Stimulated activated naive CD8-positive, alpha-beta T cell treated with anti-CD3 and anti-CD28 coated beads, Interleukin-15, amount 100 ng/mL, for 72 hours (primary cell): ENCODE results near the gene CAMTA1.
A peak's percentile ranks its signal among the peaks of the same experiment; 100 is the strongest.
"Not testable (repeated sequence)": the region's sequence is repeated elsewhere in the genome, so short reads cannot be mapped to it uniquely, and the experiment has no call there.

ENCODE experiments used
- ATAC-seq: fragments of 150-1000 bp; cut with Tn5 transposase; 2 replicates; pipeline ENCODE4 v1.10.0; 2021; ENCODE audit warnings: mild to moderate bottlenecking, moderate library complexity
- DNase-seq, 2 donors: peaks; one replicate each; pipeline ENCODE4 v3.0.0; 2021 to 2022
- H3K27ac Mint-ChIP-seq, 2 donors: one replicate each; pipeline ENCODE4 v1.8.0; 2022; ENCODE audit warnings: mild to moderate bottlenecking in 2 of 2, mixed read lengths in 2 of 2, moderate library complexity in 2 of 2
- H3K27me3 Mint-ChIP-seq: one replicate; pipeline ENCODE4 v1.8.0; 2022; ENCODE audit warnings: mixed read lengths
- H3K4me1 Mint-ChIP-seq: one replicate; pipeline ENCODE4 v1.8.0; 2022; ENCODE audit warnings: mild to moderate bottlenecking, mixed read lengths
- H3K4me3 Mint-ChIP-seq, 2 donors: one replicate each; pipeline ENCODE4 v1.8.0; 2022; ENCODE audit warnings: mild to moderate bottlenecking in 2 of 2, mixed read lengths in 2 of 2, moderate library complexity in 1 of 2
- H3K9me3 Mint-ChIP-seq, 2 donors: one replicate each; pipeline ENCODE4 v1.8.0; 2022; ENCODE audit warnings: mixed read lengths in 2 of 2

CAMTA1 gene

GRCh38 chr1:6819246-6820040, 34.2 kb downstream of the CAMTA1 start:
- DNase-seq (no peak), ATAC-seq (no peak)
- Mint-ChIP-seq H3K27me3 (no peaks in the 10 kb centered on the region), H3K27ac (no peak overlapping the region), H3K9me3 (no peaks in the 10 kb centered on the region), H3K4me1 (peaks cover 59% of the 10 kb centered on the region), H3K4me3 (no peak overlapping the region)

GRCh38 chr1:6820899-6821298, 35.6 kb downstream of the CAMTA1 start:
- ATAC-seq, result no peak
- Mint-ChIP-seq H3K4me3 (no peak overlapping the region), H3K27me3 (no peaks in the 10 kb centered on the region), H3K4me1 (peaks cover 50% of the 10 kb centered on the region), H3K9me3 (no peaks in the 10 kb centered on the region), H3K27ac (no peak overlapping the region)
- no peak for DNase-seq

- DNase-seq, result no peak
- H3K4me1 Mint-ChIP-seq, result peaks cover 37% of the 10 kb centered on the region
- H3K27me3 Mint-ChIP-seq, result no peaks in the 10 kb centered on the region
- ATAC-seq, result peak; percentile 70
- peak overlapping the region in 1 of 2 donors; percentile 11 for H3K27ac Mint-ChIP-seq
- H3K9me3 Mint-ChIP-seq, result no peaks in the 10 kb centered on the region
- no peak overlapping the region for H3K4me3 Mint-ChIP-seq
Measured at GRCh38 chr1:6822530-6823359, 37.5 kb downstream of the CAMTA1 start.

GRCh38 chr1:6823793-6824192, 38.5 kb downstream of the CAMTA1 start:
- DNase-seq, result no peak
- Mint-ChIP-seq H3K27me3 (no peaks in the 10 kb centered on the region), H3K9me3 (no peaks in the 10 kb centered on the region), H3K4me1 (peaks cover 33% of the 10 kb centered on the region), H3K4me3 (no peak overlapping the region), H3K27ac (no peak overlapping the region)
- no peak for ATAC-seq

GRCh38 chr1:6824665-6825368, 39.6 kb downstream of the CAMTA1 start:
- H3K4me1 Mint-ChIP-seq, result peaks cover 25% of the 10 kb centered on the region
- H3K27me3 Mint-ChIP-seq, result no peaks in the 10 kb centered on the region
- DNase-seq (no peak), ATAC-seq (no peak)
- H3K27ac Mint-ChIP-seq, result no peak overlapping the region
- H3K4me3 Mint-ChIP-seq, result no peak overlapping the region
- no peaks in the 10 kb centered on the region for H3K9me3 Mint-ChIP-seq

- Mint-ChIP-seq H3K9me3 (no peaks in the 10 kb centered on the region), H3K27ac (no peak overlapping the region), H3K27me3 (no peaks in the 10 kb centered on the region), H3K4me3 (no peak overlapping the region), H3K4me1 (peaks cover 15% of the 10 kb centered on the region)
- DNase-seq, result no peak
- no peak for ATAC-seq
Measured at GRCh38 chr1:6825828-6826227, 40.6 kb downstream of the CAMTA1 start.

- Mint-ChIP-seq H3K4me1 (peaks cover 12% of the 10 kb centered on the region), H3K27me3 (no peaks in the 10 kb centered on the region), H3K4me3 (no peak overlapping the region), H3K9me3 (no peaks in the 10 kb centered on the region), H3K27ac (no peak overlapping the region)
- DNase-seq (no peak), ATAC-seq (no peak)
Measured at GRCh38 chr1:6827079-6827478, 41.8 kb downstream of the CAMTA1 start.

- Mint-ChIP-seq H3K27me3 (no peaks in the 10 kb centered on the region), H3K9me3 (no peaks in the 10 kb centered on the region), H3K4me3 (no peak overlapping the region), H3K27ac (no peak overlapping the region), H3K4me1 (peaks cover 11% of the 10 kb centered on the region)
- no peak for ATAC-seq
- DNase-seq, result no peak
Measured at GRCh38 chr1:6827630-6828165, 42.4 kb downstream of the CAMTA1 start.

- H3K4me1 Mint-ChIP-seq, result peaks cover 7% of the 10 kb centered on the region
- ATAC-seq, result no peak
- H3K4me3 Mint-ChIP-seq, result no peak overlapping the region
- H3K27me3 Mint-ChIP-seq, result no peaks in the 10 kb centered on the region
- H3K27ac Mint-ChIP-seq, result no peak overlapping the region
- H3K9me3 Mint-ChIP-seq, result no peaks in the 10 kb centered on the region
- no peak for DNase-seq
Measured at GRCh38 chr1:6831366-6831765, 46.1 kb downstream of the CAMTA1 start.

GRCh38 chr1:6832006-6832405, 46.8 kb downstream of the CAMTA1 start:
- not testable (repeated sequence) for H3K4me3 Mint-ChIP-seq, H3K27me3 Mint-ChIP-seq, H3K4me1 Mint-ChIP-seq, H3K27ac Mint-ChIP-seq, H3K9me3 Mint-ChIP-seq, ATAC-seq, DNase-seq

- H3K27ac Mint-ChIP-seq, result no peak overlapping the region
- H3K4me1 Mint-ChIP-seq, result peaks cover 7% of the 10 kb centered on the region
- no peak for ATAC-seq
Measured at GRCh38 chr1:6832531-6833188, 47.4 kb downstream of the CAMTA1 start.

GRCh38 chr1:6833804-6834203, 48.5 kb downstream of the CAMTA1 start:
- H3K4me3 Mint-ChIP-seq, result no peak overlapping the region
- H3K27ac Mint-ChIP-seq, result no peak overlapping the region
- peaks cover 7% of the 10 kb centered on the region for H3K4me1 Mint-ChIP-seq
- H3K9me3 Mint-ChIP-seq, result no peaks in the 10 kb centered on the region
- no peak for DNase-seq
- H3K27me3 Mint-ChIP-seq, result no peaks in the 10 kb centered on the region
- no peak for ATAC-seq

More at GRCh38 chr1:6832531-6833188, 47.4 kb downstream of the CAMTA1 start:
- H3K4me3 Mint-ChIP-seq, result no peak overlapping the region
- no peak for DNase-seq
- no peaks in the 10 kb centered on the region for H3K27me3 Mint-ChIP-seq
- H3K9me3 Mint-ChIP-seq, result no peaks in the 10 kb centered on the region

GRCh38 chr1:6834366-6834765, 49.1 kb downstream of the CAMTA1 start:
- Mint-ChIP-seq H3K27me3 (no peaks in the 10 kb centered on the region), H3K9me3 (no peaks in the 10 kb centered on the region), H3K4me1 (peaks cover 7% of the 10 kb centered on the region), H3K4me3 (no peak overlapping the region), H3K27ac (no peak overlapping the region)
- no peak for ATAC-seq
- no peak for DNase-seq

GRCh38 chr1:6835139-6835538, 49.9 kb downstream of the CAMTA1 start:
- ATAC-seq (no peak), DNase-seq (no peak)
- no peak overlapping the region for H3K4me3 Mint-ChIP-seq
- no peak overlapping the region for H3K27ac Mint-ChIP-seq
- H3K4me1 Mint-ChIP-seq, result peaks cover 7% of the 10 kb centered on the region
- no peaks in the 10 kb centered on the region for H3K27me3 Mint-ChIP-seq
- H3K9me3 Mint-ChIP-seq, result no peaks in the 10 kb centered on the region

- no peak overlapping the region for H3K4me3 Mint-ChIP-seq
- no peak for ATAC-seq
- H3K27ac Mint-ChIP-seq, result no peak overlapping the region
- H3K4me1 Mint-ChIP-seq, result peaks cover 7% of the 10 kb centered on the region
- no peak for DNase-seq
- H3K27me3 Mint-ChIP-seq, result no peaks in the 10 kb centered on the region
- H3K9me3 Mint-ChIP-seq, result peaks cover 5 to 6% of the 10 kb centered on the region in 2 donors
Measured at GRCh38 chr1:6842301-6842700, 57.0 kb downstream of the CAMTA1 start.
